DND-41 (cell line): Measurements from ENCODE around the gene ARNT2.

Experiments used
- CTCF ChIP-seq: IDR thresholded peaks from 2 replicates; pipeline ENCODE4 v1.5.1; 2012; ENCODE audit warnings: borderline replicate concordance, low read length, moderate library complexity, mild to moderate bottlenecking; ENCODE audit not compliant: poor library complexity, severe bottlenecking; ENCODE audit errors: extremely low read depth
- EZH2 ChIP-seq: IDR thresholded peaks from 3 replicates; pipeline ENCODE4 v1.6.1; 2012; ENCODE audit warnings: borderline replicate concordance, low read depth, mild to moderate bottlenecking, moderate library complexity, low read length, inconsistent platforms; ENCODE audit not compliant: severe bottlenecking

- TF ChIP-seq CTCF (no peak), EZH2 (no peak)
These were observed 8.1 kb upstream of the ARNT2 start for GRCh38 chr15:80396096-80396495.
